HepG2 (cell line): ENCODE results near the gene THSD8. TPM values are rescaled to one million over a fixed set of nuclear protein-coding genes. Genes with fewer than 3 reads are reported as not detected.
A peak's percentile ranks its signal among the peaks of the same experiment; 100 is the strongest.

ENCODE experiments used
- AHR ChIP-seq: IDR thresholded peaks from 2 replicates; pipeline ENCODE4 v1.6.1; 2018; ENCODE audit warnings: missing genetic modification reagents, missing compliant biosample characterization
- HNRNPK ChIP-seq: fragments of 200-400 bp; formaldehyde crosslinking; IDR thresholded peaks from 2 replicates; pipeline ENCODE4 v1.6.1; 2018; ENCODE audit warnings: low read length, low read depth, moderate library complexity, mild to moderate bottlenecking; ENCODE audit not compliant: poor library complexity, severe bottlenecking
- HNRNPUL1 ChIP-seq: fragments of 200-400 bp; formaldehyde crosslinking; IDR thresholded peaks from 2 replicates; pipeline ENCODE4 v1.6.1; 2017; ENCODE audit warnings: low read depth, mild to moderate bottlenecking, low read length, moderate library complexity
- IRF2 ChIP-seq: IDR thresholded peaks from 2 replicates; pipeline ENCODE4 v1.6.1; 2018; ENCODE audit warnings: missing genetic modification reagents, missing compliant biosample characterization
- POLR2AphosphoS5 ChIP-seq: IDR thresholded peaks from 2 replicates; pipeline ENCODE4 v1.6.1; 2012; ENCODE audit warnings: low read depth, low read length
- RBFOX2 ChIP-seq: fragments of 200-400 bp; formaldehyde crosslinking; IDR thresholded peaks from 2 replicates; pipeline ENCODE4 v1.6.1; 2017; ENCODE audit warnings: low read depth, mild to moderate bottlenecking, low read length
- TBX2 ChIP-seq: sonication (generic); formaldehyde crosslinking; IDR thresholded peaks from 2 replicates; pipeline ENCODE4 v1.5.0; 2020; ENCODE audit warnings: missing genetic modification reagents, mild to moderate bottlenecking, borderline replicate concordance
- ZBED4 ChIP-seq: sonication (generic); formaldehyde crosslinking; IDR thresholded peaks from 2 replicates; pipeline ENCODE4 v1.4.0; 2020; ENCODE audit warnings: missing genetic modification reagents, borderline replicate concordance
- ZBTB42 ChIP-seq: sonication (generic); formaldehyde crosslinking; IDR thresholded peaks from 2 replicates; pipeline ENCODE4 v1.5.0; 2020; ENCODE audit warnings: mild to moderate bottlenecking, missing genetic modification reagents
- ZNF557 ChIP-seq: sonication (generic); formaldehyde crosslinking; IDR thresholded peaks from 2 replicates; pipeline ENCODE4 v1.4.0; 2020; ENCODE audit warnings: missing genetic modification reagents
- ZNF720 ChIP-seq: sonication (generic); formaldehyde crosslinking; IDR thresholded peaks from 2 replicates; pipeline ENCODE4 v1.4.0; 2020; ENCODE audit warnings: missing genetic modification reagents
- ZUFSP ChIP-seq: sonication (generic); formaldehyde crosslinking; IDR thresholded peaks from 2 replicates; pipeline ENCODE4 v1.9.0; 2021; ENCODE audit warnings: missing genetic modification reagents, mild to moderate bottlenecking, borderline replicate concordance
- polyA plus RNA-seq, 8 experiments: library from polyadenylated mRNA; depleted of rRNA in 3 of 8; stranded (reverse) in 7 of 8; unstranded in 1 of 8; fragments of >200 nt; fragmentation: Illumina TruSeq in 4 of 8; extraction: Trizol in 4 of 8; gene quantifications; 2 replicates each; pipeline versions ENCODE4 v1.2.1 to v1.2.3, GENCODE V29; 2011 to 2016; ENCODE audit warnings: low read depth in 4 of 8, missing spikeins in 1 of 8, mixed read lengths in 1 of 8; ENCODE audit not compliant: insufficient read depth in 1 of 8
- total RNA-seq, 5 experiments: library from RNA; depleted of rRNA; stranded (reverse); fragments of >200 nt; fragmentation: Illumina TruSeq; extraction: Trizol; gene quantifications; 2 replicates each; pipeline ENCODE4 v1.2.3, GENCODE V29; 2016; ENCODE audit warnings: low read depth in 1 of 5
- TF ChIP-seq, protein P1 (sequence below): sonication (generic); formaldehyde crosslinking; IDR thresholded peaks from 2 replicates; pipeline ENCODE4 v1.5.1; 2020; ENCODE audit warnings: mild to moderate bottlenecking, moderate library complexity, missing genetic modification reagents
- TF ChIP-seq, protein P2 (sequence below): sonication (generic); formaldehyde crosslinking; IDR thresholded peaks from 2 replicates; pipeline ENCODE4 v1.4.0; 2020; ENCODE audit warnings: missing genetic modification reagents
- TF ChIP-seq, protein P3 (sequence below): IDR thresholded peaks from 2 replicates; pipeline ENCODE4 v1.6.1; 2016; ENCODE audit warnings: mild to moderate bottlenecking
- TF ChIP-seq, protein P4 (sequence below): sonication (generic); formaldehyde crosslinking; IDR thresholded peaks from 2 replicates; pipeline ENCODE4 v1.9.0; 2021; ENCODE audit warnings: missing genetic modification reagents, borderline replicate concordance

Gene THSD8
- total and polyA plus RNA-seq, 2 of the 13 experiments (the other 11 are each of a cell fraction or from before 2014, with no cell fraction given), result 4.8 to 14.9 TPM

GRCh38 chr19:12777217-12778016 lies 24.5 kb upstream of the THSD8 start (continued):
- TF ChIP-seq ZBTB42 (0 out of 2 replicates have a peak, but pooled peaks have one; percentile 43), POLR2AphosphoS5 (no peak), HNRNPK (peak; percentile 28), ZNF557 (no peak), RBFOX2 (0 out of 2 replicates have a peak, but pooled peaks have one; percentile 7), ZBED4 (CRISPR knock-in tag) (0 out of 2 replicates have a peak, but pooled peaks have one; percentile 34), TBX2 (CRISPR knock-in tag) (peak; percentile 37; the same call in 1 of the 2 replicates), HNRNPUL1 (no peak), AHR (CRISPR knock-in tag) (no peak), IRF2 (CRISPR knock-in tag) (peak; percentile 57; the same call in 1 of the 2 replicates), ZUFSP (no peak), ZNF720 (CRISPR knock-in tag) (no peak)
- TF ChIP-seq, protein P1, sequence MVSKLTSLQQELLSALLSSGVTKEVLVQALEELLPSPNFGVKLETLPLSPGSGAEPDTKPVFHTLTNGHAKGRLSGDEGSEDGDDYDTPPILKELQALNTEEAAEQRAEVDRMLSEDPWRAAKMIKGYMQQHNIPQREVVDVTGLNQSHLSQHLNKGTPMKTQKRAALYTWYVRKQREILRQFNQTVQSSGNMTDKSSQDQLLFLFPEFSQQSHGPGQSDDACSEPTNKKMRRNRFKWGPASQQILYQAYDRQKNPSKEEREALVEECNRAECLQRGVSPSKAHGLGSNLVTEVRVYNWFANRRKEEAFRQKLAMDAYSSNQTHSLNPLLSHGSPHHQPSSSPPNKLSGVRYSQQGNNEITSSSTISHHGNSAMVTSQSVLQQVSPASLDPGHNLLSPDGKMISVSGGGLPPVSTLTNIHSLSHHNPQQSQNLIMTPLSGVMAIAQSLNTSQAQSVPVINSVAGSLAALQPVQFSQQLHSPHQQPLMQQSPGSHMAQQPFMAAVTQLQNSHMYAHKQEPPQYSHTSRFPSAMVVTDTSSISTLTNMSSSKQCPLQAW (CRISPR knock-in tag), result peak; percentile 76
- TF ChIP-seq, protein P2, sequence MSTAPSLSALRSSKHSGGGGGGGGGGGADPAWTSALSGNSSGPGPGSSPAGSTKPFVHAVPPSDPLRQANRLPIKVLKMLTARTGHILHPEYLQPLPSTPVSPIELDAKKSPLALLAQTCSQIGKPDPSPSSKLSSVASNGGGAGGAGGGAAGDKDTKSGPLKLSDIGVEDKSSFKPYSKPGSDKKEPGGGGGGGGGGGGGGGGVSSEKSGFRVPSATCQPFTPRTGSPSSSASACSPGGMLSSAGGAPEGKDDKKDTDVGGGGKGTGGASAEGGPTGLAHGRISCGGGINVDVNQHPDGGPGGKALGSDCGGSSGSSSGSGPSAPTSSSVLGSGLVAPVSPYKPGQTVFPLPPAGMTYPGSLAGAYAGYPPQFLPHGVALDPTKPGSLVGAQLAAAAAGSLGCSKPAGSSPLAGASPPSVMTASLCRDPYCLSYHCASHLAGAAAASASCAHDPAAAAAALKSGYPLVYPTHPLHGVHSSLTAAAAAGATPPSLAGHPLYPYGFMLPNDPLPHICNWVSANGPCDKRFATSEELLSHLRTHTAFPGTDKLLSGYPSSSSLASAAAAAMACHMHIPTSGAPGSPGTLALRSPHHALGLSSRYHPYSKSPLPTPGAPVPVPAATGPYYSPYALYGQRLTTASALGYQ (CRISPR knock-in tag), result no peak
- TF ChIP-seq, protein P3, sequence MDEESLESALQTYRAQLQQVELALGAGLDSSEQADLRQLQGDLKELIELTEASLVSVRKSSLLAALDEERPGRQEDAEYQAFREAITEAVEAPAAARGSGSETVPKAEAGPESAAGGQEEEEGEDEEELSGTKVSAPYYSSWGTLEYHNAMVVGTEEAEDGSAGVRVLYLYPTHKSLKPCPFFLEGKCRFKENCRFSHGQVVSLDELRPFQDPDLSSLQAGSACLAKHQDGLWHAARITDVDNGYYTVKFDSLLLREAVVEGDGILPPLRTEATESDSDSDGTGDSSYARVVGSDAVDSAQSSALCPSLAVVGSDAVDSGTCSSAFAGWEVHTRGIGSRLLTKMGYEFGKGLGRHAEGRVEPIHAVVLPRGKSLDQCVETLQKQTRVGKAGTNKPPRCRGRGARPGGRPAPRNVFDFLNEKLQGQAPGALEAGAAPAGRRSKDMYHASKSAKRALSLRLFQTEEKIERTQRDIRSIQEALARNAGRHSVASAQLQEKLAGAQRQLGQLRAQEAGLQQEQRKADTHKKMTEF (CRISPR knock-in tag), result peak; percentile 43
- TF ChIP-seq, protein P4, sequence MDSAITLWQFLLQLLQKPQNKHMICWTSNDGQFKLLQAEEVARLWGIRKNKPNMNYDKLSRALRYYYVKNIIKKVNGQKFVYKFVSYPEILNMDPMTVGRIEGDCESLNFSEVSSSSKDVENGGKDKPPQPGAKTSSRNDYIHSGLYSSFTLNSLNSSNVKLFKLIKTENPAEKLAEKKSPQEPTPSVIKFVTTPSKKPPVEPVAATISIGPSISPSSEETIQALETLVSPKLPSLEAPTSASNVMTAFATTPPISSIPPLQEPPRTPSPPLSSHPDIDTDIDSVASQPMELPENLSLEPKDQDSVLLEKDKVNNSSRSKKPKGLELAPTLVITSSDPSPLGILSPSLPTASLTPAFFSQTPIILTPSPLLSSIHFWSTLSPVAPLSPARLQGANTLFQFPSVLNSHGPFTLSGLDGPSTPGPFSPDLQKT (CRISPR knock-in tag), result no peak
